Skeletal muscle satellite cell (primary cell): Measurements from ENCODE around the gene SRPRB.
A peak's percentile ranks its signal among the peaks of the same experiment; 100 is the strongest.

Experiments used
- H3K27me3 ChIP-seq: 2 replicates; pipeline ENCODE4 v1.7.0; 2013; ENCODE audit warnings: low read length; ENCODE audit not compliant: control insufficient read depth, insufficient read depth
- H3K36me3 ChIP-seq: 2 replicates; pipeline ENCODE4 v1.7.0; 2013; ENCODE audit warnings: mild to moderate bottlenecking, control low read depth, low read length; ENCODE audit not compliant: insufficient read depth
- H3K4me1 ChIP-seq: 2 replicates; pipeline ENCODE4 v1.7.0; 2013; ENCODE audit warnings: low read length; ENCODE audit not compliant: control insufficient read depth, insufficient read depth
- H3K4me2 ChIP-seq: 2 replicates; pipeline ENCODE4 v1.7.0; 2013; ENCODE audit warnings: mild to moderate bottlenecking, low read length
- H3K4me3 ChIP-seq: 2 replicates; pipeline ENCODE4 v1.7.0; 2013; ENCODE audit warnings: low read length
- H3K9ac ChIP-seq: 2 replicates; pipeline ENCODE4 v1.7.0; 2013; ENCODE audit warnings: mild to moderate bottlenecking, low read depth, low read length, moderate library complexity
- H3K9me3 ChIP-seq: replicated peaks from 2 replicates; pipeline ENCODE4 v1.7.0; 2013; ENCODE audit warnings: mild to moderate bottlenecking, control low read depth, low read length

SRPRB gene

DNA sequence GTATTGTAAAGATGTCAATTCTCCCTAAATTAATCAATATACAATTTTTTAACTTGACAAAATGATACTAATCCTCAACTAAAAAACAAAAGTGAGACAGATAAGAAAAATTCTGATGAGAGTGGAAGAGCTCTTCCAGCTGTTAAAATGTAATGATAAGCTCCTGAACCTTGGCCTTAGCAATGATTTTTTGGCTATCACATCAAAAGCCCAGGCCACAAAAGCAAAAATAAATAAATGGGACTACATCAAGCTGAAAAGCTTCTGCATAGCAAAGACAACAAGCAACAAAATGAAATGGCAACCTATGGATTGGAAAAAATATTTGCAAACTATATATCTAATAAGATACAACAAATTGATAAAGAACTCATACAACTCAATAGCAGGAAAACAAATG, 24.0 kb upstream of the SRPRB start:
- Histone ChIP-seq H3K27me3 (peaks cover 15% of the 10 kb centered on the region), H3K4me1 (no peaks in the 10 kb centered on the region), H3K9ac (no peak overlapping the region), H3K4me3 (no peak overlapping the region), H3K4me2 (no peak overlapping the region), H3K36me3 (no peaks in the 10 kb centered on the region), H3K9me3 (no peaks in the 10 kb centered on the region)

DNA sequence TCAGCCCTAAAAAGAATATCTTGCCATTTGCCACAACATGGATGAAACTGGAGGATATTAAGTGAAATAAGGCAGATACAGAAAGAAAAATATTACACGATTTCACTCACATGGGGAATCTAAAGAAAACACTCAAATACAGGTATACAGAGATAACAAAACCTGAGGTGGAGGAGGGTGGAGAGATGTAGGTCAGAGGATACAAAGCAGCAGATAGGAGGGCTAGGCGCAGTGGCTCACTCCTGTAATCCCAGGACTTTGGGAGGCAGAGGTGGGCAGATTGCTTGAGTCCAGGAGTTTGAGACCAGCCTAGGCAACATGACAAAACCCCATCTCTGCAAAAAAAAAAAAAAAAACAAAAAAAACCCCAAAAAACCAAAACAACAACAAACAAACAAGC, 23.2 kb upstream of the SRPRB start:
- Histone ChIP-seq H3K9ac (no peak overlapping the region), H3K4me2 (no peak overlapping the region), H3K27me3 (peaks cover 15% of the 10 kb centered on the region)

DNA sequence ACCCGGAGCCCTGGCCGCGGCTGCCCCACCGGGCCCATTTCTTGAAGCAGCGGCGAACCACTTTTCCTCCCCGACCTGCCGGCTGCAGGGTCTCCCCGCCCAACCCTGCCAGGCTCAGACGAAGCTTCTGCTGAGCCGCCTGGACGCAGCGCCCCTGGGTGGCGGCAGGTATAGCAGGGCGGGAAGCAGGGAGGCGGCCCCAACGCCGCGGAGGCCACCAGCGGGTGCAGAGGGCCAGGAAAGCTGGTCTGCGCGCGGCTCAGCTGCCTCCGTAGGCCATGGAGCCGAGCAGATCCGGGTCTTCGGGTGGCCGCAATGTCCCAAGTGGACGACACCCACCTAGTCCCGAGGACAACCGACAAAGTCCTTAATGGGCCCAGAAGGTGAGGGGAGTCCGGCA, 21.9 kb upstream of the SRPRB start:
- H3K4me3 ChIP-seq, result no peak overlapping the region
- no peaks in the 10 kb centered on the region for H3K4me1 ChIP-seq
- H3K4me2 ChIP-seq, result no peak overlapping the region
- no peaks in the 10 kb centered on the region for H3K9me3 ChIP-seq
- H3K27me3 ChIP-seq, result peaks cover 18% of the 10 kb centered on the region
- H3K36me3 ChIP-seq, result no peaks in the 10 kb centered on the region
- H3K9ac ChIP-seq, result no peak overlapping the region

More for the DNA sequence above, 23.2 kb upstream of the SRPRB start:
- Histone ChIP-seq H3K9me3 (no peaks in the 10 kb centered on the region), H3K36me3 (no peaks in the 10 kb centered on the region), H3K4me3 (no peak overlapping the region), H3K4me1 (no peaks in the 10 kb centered on the region)

DNA sequence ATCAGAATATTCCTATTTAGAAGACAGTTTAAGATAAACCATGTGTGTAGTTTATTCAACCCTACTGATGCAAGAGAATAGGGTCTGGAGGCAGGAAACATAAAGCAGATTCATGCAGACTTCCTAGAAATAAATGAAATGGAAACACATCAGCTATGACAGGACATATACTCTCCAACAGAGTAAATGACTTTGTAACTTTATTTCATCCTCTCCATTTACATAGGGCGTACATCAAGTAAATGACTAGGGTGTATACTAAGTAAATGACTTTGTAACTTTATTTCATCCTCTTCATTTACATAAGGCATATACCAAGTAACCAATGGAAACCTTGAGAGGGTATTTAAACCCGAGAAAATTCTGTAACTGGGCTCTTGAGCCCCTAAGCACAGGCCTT, 17.6 kb upstream of the SRPRB start:
- Histone ChIP-seq H3K36me3 (no peaks in the 10 kb centered on the region), H3K4me1 (no peaks in the 10 kb centered on the region), H3K9ac (no peak overlapping the region)

DNA sequence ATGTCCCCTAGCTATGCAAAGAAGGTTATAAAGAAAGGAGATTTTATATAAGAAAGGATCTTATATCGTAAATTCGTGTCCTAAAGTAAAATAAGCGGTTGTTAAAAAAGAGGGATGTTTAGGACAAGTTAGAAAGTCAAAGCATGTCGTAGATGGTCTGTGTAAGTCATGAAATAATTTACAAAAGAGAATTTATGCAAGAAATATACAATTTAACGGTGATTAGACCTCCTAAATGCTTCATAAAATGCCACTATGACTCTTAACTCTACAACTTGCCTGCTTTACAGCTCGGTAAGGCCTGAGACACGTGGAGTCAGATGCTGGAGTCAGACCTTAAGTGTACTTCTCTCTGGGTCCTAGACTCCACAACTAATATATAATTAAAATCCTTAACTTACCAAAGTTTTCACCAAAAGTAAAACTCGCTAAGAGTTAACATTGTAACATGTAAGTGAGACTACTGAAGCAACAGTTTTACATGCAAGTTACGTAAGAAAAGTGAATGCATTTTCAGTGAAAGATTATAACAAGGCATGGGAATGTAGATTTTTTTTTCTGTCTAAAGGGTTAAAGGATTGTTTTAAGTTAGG, 13.3 kb upstream of the SRPRB start:
- Histone ChIP-seq H3K4me2 (no peak overlapping the region), H3K36me3 (no peaks in the 10 kb centered on the region), H3K9ac (no peak overlapping the region), H3K4me3 (no peak overlapping the region), H3K4me1 (no peaks in the 10 kb centered on the region), H3K27me3 (peaks cover 9% of the 10 kb centered on the region), H3K9me3 (peaks cover 3% of the 10 kb centered on the region)

More for the DNA sequence above, 17.6 kb upstream of the SRPRB start:
- H3K27me3 ChIP-seq, result peaks cover 9% of the 10 kb centered on the region
- no peak overlapping the region for H3K4me3 ChIP-seq
- peaks cover 3% of the 10 kb centered on the region for H3K9me3 ChIP-seq
- H3K4me2 ChIP-seq, result no peak overlapping the region

DNA sequence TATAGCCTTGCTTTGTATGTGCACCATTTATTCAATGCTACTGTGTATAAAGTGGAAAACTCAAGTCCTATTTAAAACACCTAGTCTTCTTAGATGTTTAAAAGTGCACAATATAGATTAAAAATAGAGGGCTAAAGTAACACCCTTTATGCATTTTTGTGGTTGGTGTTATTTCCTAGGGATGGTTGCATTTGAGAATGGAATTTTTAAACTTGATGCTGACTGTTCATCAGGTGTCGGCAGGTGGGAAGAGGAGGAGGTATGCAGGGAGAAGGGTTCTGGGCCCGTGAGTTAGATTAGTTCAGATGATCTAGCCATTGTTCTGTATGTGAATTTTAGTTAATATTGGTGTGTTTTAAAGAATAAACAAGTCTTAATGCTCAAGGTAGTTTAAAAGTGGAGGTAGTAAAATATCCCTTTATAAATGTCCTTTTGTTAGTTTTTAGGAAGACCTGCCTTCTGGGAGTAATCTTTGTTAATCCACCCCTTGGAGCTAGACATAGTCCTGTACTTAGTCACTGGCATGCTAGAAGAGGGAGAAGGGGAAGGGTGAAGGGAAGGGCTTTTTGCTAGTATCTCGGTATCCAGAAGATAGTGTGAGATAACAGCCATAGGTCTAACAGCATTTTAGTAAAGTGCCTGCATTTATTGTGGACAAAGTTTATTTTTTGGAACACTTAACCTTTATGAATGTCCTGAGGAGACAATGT, 8.1 kb upstream of the SRPRB start:
- no peak overlapping the region for H3K9ac ChIP-seq
- H3K4me3 ChIP-seq, result no peak overlapping the region
- H3K9me3 ChIP-seq, result no peaks in the 10 kb centered on the region
- H3K27me3 ChIP-seq, result peaks cover 16% of the 10 kb centered on the region
- H3K36me3 ChIP-seq, result no peaks in the 10 kb centered on the region
- H3K4me1 ChIP-seq, result no peaks in the 10 kb centered on the region
- H3K4me2 ChIP-seq, result no peak overlapping the region

DNA sequence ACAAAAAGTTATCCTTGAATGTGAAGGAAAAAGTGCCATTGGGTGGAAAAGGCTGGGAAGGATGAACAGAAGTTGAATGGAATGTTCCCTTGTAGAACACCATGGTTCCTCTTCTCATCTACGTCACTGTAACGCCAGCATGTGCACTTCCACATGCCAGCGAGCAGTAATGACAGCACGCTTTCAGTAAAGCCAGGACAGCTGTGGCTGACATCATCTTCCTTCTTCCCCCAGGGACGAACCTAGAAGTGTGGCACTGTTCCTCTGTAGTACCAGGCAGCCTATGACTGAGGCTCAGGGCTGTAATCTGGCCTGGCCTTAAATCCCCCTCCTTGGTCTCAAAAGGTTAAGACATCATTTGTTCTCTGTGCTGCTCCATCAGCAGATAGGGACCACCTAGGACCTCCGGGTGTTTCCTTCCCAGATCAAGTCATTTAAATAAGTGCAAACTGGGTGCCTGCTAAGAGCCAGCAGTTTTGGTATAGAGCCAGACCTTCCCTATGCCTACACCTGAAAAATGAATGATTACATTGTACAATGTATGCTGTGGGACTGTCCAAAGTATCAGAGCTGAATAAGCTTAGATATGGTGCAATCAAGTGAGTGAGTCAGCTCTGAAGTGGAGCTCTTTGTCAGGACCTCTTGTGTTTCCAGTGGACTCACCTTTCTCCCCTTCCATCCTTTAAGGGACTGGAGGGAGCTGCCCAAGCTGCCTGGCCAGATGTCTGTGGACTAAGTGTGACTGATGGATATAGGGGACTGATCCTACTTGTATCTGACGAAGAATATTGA, 5.6 kb upstream of the SRPRB start:
- Histone ChIP-seq H3K36me3 (no peaks in the 10 kb centered on the region), H3K4me1 (no peaks in the 10 kb centered on the region), H3K9me3 (no peaks in the 10 kb centered on the region), H3K27me3 (peaks cover 16% of the 10 kb centered on the region), H3K9ac (no peak overlapping the region), H3K4me2 (no peak overlapping the region), H3K4me3 (no peak overlapping the region)

DNA sequence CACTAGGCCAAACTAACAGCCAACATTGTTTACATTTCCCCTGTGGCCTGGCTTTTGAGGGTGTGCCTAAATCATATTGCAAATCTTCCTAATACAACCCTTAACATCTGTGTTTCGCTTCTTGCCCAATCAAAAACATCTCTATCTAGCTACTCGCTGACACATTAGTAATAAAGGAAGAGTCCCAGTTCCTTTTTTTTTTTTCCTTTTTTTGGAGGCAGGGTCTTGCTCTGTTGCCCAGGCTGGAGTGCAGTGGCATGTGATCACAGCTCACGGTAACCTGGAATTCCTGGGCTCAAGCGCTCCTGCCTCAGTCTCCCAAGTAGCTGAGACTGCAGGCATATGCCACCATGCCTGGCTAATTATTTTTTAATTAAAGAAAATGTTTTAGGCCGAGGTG, 2.1 kb upstream of the SRPRB start:
- no peaks in the 10 kb centered on the region for H3K9me3 ChIP-seq
- H3K9ac ChIP-seq, result no peak overlapping the region
- peaks cover 4% of the 10 kb centered on the region for H3K4me1 ChIP-seq
- H3K4me2 ChIP-seq, result no peak overlapping the region
- H3K36me3 ChIP-seq, result peaks cover 9% of the 10 kb centered on the region
- peaks cover 16% of the 10 kb centered on the region for H3K27me3 ChIP-seq
- H3K4me3 ChIP-seq, result no peak overlapping the region

DNA sequence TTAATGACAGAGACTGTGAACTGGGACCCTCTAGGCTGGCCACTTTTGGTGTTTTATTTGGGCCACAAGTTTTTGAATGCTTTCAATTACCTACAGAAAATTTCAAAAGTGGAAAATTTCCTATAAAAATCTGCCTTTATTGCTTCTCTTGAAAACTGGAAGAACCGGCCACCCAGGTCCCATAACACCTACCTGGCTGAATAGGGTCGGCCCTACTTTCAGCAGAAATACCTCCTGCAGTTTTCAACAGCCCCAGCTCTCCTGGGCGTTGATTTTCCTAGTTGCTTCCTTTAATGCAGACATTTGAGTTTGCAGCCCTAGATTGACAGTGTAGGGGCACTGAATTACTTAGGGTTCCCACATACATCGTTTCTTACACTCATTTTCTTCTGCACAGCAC, 719 bp upstream of the SRPRB start:
- H3K9me3 ChIP-seq, result no peaks in the 10 kb centered on the region
- H3K4me3 ChIP-seq, result no peak overlapping the region
- peaks cover 10% of the 10 kb centered on the region for H3K36me3 ChIP-seq
- no peak overlapping the region for H3K9ac ChIP-seq
- peaks cover 7% of the 10 kb centered on the region for H3K27me3 ChIP-seq
- peak overlapping the region; percentile 96 for H3K4me2 ChIP-seq
- peaks cover 4% of the 10 kb centered on the region for H3K4me1 ChIP-seq

DNA sequence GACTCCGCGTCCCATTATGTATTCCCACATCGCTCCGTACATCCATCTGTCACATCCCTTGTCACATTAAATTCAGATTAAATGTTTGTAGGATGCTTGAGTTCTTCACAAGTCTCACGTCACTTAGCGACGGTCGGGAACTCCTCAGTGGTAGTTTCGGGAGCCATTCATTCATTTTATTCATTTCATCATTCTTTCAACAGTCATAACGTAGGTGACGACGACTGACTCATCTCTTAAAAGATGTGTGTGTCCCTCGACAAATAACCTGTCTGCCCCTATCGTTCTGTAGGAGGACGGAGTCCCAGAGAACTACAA, 272 bp upstream of the SRPRB start:
- Histone ChIP-seq H3K27me3 (peaks cover 4% of the 10 kb centered on the region), H3K9me3 (no peaks in the 10 kb centered on the region), H3K4me3 (peak overlapping the region; percentile 98), H3K9ac (no peak overlapping the region), H3K36me3 (peaks cover 14% of the 10 kb centered on the region), H3K4me2 (peak overlapping the region; percentile 96), H3K4me1 (peaks cover 4% of the 10 kb centered on the region)

DNA sequence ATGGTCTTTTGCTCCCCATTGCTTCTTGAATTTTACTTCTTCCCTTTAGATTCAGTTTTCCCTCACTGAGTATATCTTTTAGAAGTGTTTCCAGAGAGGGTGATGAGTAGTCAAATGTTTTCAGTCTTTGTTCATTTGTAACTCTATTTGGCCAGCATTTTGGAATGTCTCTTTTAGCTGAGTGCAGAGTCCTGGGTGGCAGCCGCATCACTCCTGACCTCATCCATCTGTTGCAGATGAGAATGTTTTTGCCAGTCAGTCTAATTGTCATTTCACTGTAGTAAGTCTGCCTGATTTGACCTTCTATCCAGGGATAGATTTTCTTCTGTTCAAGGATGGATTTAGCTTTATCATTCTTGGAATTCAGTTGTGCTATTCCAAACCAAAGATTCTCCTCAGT, 7.3 kb downstream of the SRPRB start:
- Histone ChIP-seq H3K27me3 (no peaks in the 10 kb centered on the region), H3K4me2 (no peak overlapping the region), H3K9ac (no peak overlapping the region), H3K4me1 (no peaks in the 10 kb centered on the region), H3K36me3 (peaks cover 57% of the 10 kb centered on the region), H3K9me3 (no peaks in the 10 kb centered on the region), H3K4me3 (no peak overlapping the region)
